Nephron progenitor cell (in vitro differentiated cells): Measurements from ENCODE around the gene OR4A15.

Experiments used
- DNase-seq: peaks from one replicate; pipeline ENCODE4 v3.0.0; 2021
- H3K27ac Mint-ChIP-seq: 2 replicates; pipeline ENCODE4 v1.8.0; 2021; ENCODE audit warnings: mild to moderate bottlenecking, moderate library complexity, mixed read lengths
- H3K27me3 Mint-ChIP-seq: 2 replicates; pipeline ENCODE4 v1.8.0; 2021; ENCODE audit warnings: mild to moderate bottlenecking, low read depth, mixed read lengths; ENCODE audit not compliant: poor library complexity
- H3K36me3 Mint-ChIP-seq: 2 replicates; pipeline ENCODE4 v1.8.0; 2021; ENCODE audit warnings: low read depth, mixed read lengths
- H3K4me1 Mint-ChIP-seq: 2 replicates; pipeline ENCODE4 v1.8.0; 2021; ENCODE audit warnings: mixed read lengths
- H3K4me3 Mint-ChIP-seq: 2 replicates; pipeline ENCODE4 v1.8.0; 2021; ENCODE audit warnings: mild to moderate bottlenecking, moderate library complexity, mixed read lengths
- H3K9me3 Mint-ChIP-seq: 2 replicates; pipeline ENCODE4 v1.8.0; 2021; ENCODE audit warnings: mild to moderate bottlenecking, moderate library complexity, mixed read lengths
- TF ChIP-seq, protein P1 (sequence below): fragments of 200-600 bp; sonication (generic); IDR thresholded peaks from 2 replicates; pipeline ENCODE4 v1.5.0; 2021; ENCODE audit warnings: antibody characterized with exemption

The OR4A15 gene

DNA sequence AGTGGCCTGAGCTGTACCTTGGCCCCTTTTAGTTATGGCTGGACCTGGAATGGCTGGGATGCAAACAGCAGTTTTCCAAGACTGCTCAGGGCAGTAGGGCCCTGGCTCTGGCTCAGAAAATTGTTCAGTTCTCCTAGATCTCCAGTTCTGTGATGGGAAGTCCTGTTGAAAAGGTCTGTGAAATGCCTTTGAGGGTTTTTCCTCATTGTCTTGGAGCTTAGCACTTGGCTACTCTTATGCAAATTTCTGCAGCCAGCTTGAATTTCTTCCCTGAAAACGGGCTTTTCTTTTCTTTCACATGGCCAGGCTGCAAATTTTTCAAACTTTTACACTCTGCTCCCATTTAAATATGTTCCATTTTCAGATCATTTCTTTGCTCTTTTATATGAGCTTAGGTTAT, 33.2 kb downstream of the OR4A15 start:
- no peak overlapping the region for H3K4me3 Mint-ChIP-seq
- no peak overlapping the region for H3K27ac Mint-ChIP-seq
- no peaks in the 10 kb centered on the region for H3K4me1 Mint-ChIP-seq
- TF ChIP-seq, protein P1, sequence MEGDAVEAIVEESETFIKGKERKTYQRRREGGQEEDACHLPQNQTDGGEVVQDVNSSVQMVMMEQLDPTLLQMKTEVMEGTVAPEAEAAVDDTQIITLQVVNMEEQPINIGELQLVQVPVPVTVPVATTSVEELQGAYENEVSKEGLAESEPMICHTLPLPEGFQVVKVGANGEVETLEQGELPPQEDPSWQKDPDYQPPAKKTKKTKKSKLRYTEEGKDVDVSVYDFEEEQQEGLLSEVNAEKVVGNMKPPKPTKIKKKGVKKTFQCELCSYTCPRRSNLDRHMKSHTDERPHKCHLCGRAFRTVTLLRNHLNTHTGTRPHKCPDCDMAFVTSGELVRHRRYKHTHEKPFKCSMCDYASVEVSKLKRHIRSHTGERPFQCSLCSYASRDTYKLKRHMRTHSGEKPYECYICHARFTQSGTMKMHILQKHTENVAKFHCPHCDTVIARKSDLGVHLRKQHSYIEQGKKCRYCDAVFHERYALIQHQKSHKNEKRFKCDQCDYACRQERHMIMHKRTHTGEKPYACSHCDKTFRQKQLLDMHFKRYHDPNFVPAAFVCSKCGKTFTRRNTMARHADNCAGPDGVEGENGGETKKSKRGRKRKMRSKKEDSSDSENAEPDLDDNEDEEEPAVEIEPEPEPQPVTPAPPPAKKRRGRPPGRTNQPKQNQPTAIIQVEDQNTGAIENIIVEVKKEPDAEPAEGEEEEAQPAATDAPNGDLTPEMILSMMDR, result no peak
- H3K36me3 Mint-ChIP-seq, result no peaks in the 10 kb centered on the region
- peaks cover 89% of the 10 kb centered on the region for H3K9me3 Mint-ChIP-seq
- DNase-seq, result no peak
- H3K27me3 Mint-ChIP-seq, result no peaks in the 10 kb centered on the region
